A673 (cell line): ENCODE measurements around the gene HSH2D. TPM values are rescaled to one million over a fixed set of nuclear protein-coding genes. Genes with fewer than 3 reads are reported as not detected.
"Not testable (repeated sequence)": the region's sequence is repeated elsewhere in the genome, so short reads cannot be mapped to it uniquely, and the experiment has no call there.

ENCODE experiments used
- BruUV-seq: library from RNA; stranded (reverse); fragments of 400-500 nt; replicated peaks from 2 replicates; lab custom pipeline; 2021; lab: Mats Ljungman, UMichigan
- CTCF ChIA-PET: fragments of 300-600 bp; sonication (Branson Sonifier 250); formaldehyde crosslinking; loops from one replicate; lab custom pipeline; 2022; ENCODE audit warnings: antibody characterized with exemption; lab: Charles Lee
- POLR2A ChIA-PET: fragments of 300-600 bp; sonication (Branson Sonifier 250); formaldehyde crosslinking; loops from one replicate; lab custom pipeline; 2022; ENCODE audit warnings: antibody characterized with exemption; ENCODE audit not compliant: low non-redundant PET; lab: Charles Lee
- DNase-seq: peaks from one replicate; pipeline ENCODE4 v3.0.0-alpha.2; 2015; ENCODE audit warnings: low spot score
- H3K27ac ChIP-seq: fragments of 200-600 bp; sonication (generic); 2 replicates; pipeline ENCODE4 v1.5.1; 2016; ENCODE audit warnings: mixed run types, low read depth, mild to moderate bottlenecking, mixed read lengths, antibody characterized with exemption, low read length; ENCODE audit not compliant: poor library complexity, severe bottlenecking
- H3K27me3 ChIP-seq: fragments of 200-600 bp; sonication (generic); replicated peaks from 2 replicates; pipeline ENCODE4 v1.6.1; 2017; ENCODE audit warnings: mixed run types, low read depth, mild to moderate bottlenecking, mixed read lengths, antibody characterized with exemption, low read length; ENCODE audit not compliant: insufficient read depth, poor library complexity
- H3K36me3 ChIP-seq: fragments of 200-600 bp; sonication (generic); 2 replicates; pipeline ENCODE4 v1.6.1; 2016; ENCODE audit warnings: mixed run types, mild to moderate bottlenecking, mixed read lengths, antibody characterized with exemption, low read length; ENCODE audit not compliant: insufficient read depth, poor library complexity, severe bottlenecking
- H3K4me1 ChIP-seq: fragments of 200-600 bp; sonication (generic); 2 replicates; pipeline ENCODE4 v1.6.1; 2017; ENCODE audit warnings: mixed run types, mild to moderate bottlenecking, mixed read lengths, antibody characterized with exemption, low read length; ENCODE audit not compliant: insufficient read depth, poor library complexity, severe bottlenecking
- H3K4me3 ChIP-seq: fragments of 200-600 bp; sonication (generic); 2 replicates; pipeline ENCODE4 v1.5.1; 2016; ENCODE audit warnings: low read depth, mixed run types, mild to moderate bottlenecking, mixed read lengths, low read length; ENCODE audit not compliant: poor library complexity, severe bottlenecking
- H3K9me3 ChIP-seq: fragments of 200-600 bp; sonication (generic); 2 replicates; pipeline ENCODE4 v1.6.1; 2016; ENCODE audit warnings: mixed run types, low read depth, mild to moderate bottlenecking, mixed read lengths, antibody characterized with exemption, low read length; ENCODE audit not compliant: poor library complexity, severe bottlenecking
- CTCF ChIP-seq: fragments of 300-800, 200-600 bp; sonication (generic); conservative IDR thresholded peaks from 2 replicates; pipeline ENCODE4 v1.5.1; 2017; ENCODE audit warnings: low read depth, mild to moderate bottlenecking, antibody characterized with exemption, low read length, moderate library complexity, mixed read lengths
- EZH2 ChIP-seq: fragments of 200-600 bp; sonication (generic); IDR thresholded peaks from 2 replicates; pipeline ENCODE4 v1.6.1; 2017; ENCODE audit warnings: borderline replicate concordance, low read depth, mild to moderate bottlenecking, mixed read lengths, antibody characterized with exemption, low read length; ENCODE audit not compliant: poor library complexity, severe bottlenecking
- intact Hi-C: fragments of 100-400 bp; cut with micrococcal nuclease; formaldehyde crosslinking; loops from one replicate; pipeline ENCODE4 v1.10.0; 2022; ENCODE audit not compliant: unreplicated experiment
- total RNA-seq: library from RNA; stranded (reverse); gene quantifications from 2 replicates; pipeline ENCODE4 v1.2.3, GENCODE V29; 2021

The HSH2D gene
- total RNA-seq, 1 experiment from 2014 or later = not detected

DNA sequence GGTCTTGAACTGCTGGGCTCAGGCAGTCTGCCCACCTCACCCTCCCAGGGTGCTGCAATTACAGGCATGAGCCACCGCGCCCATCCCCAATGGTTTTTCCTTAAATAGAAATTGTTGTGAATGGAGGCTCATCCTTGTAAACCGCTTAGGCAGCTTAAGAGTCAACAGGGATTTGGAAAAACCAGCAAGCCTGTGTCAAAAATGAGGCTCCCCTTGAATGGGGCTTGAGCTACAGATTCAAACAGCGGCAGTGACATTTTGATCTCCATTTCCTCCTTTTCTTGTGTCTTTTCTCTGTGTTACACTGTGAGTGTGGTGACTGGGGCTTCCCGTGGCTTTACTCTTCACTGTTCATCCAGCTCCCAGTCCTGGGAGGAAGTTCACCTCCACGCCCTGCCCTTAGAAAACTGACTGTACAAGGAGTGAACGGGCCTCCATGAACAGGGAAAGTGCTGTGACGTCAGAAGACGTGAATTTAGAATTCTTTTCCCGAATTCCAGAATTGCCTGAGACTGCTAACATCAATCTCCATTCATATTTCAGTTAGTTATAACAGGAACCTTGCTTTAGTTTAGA is 47.1 kb upstream of the HSH2D start:
- intact Hi-C loops = no loop called here
- no peak for DNase-seq
- no peak for TF ChIP-seq CTCF
- no peak for TF ChIP-seq EZH2
- BruUV-seq = no TSS peak
- Histone ChIP-seq H3K4me3 (no peak overlapping the region), H3K27me3 (no peaks in the 10 kb centered on the region), H3K27ac (no peak overlapping the region), H3K4me1 (no peaks in the 10 kb centered on the region), H3K9me3 (no peaks in the 10 kb centered on the region), H3K36me3 (peaks cover 90% of the 10 kb centered on the region)
- POLR2A ChIA-PET = no interaction called here
- CTCF ChIA-PET = interaction anchor here (0.6 kb wide), 1 partner anchor 855 kb away, joined by 6 read pairs; no protein-coding TSS in a partner anchor

DNA sequence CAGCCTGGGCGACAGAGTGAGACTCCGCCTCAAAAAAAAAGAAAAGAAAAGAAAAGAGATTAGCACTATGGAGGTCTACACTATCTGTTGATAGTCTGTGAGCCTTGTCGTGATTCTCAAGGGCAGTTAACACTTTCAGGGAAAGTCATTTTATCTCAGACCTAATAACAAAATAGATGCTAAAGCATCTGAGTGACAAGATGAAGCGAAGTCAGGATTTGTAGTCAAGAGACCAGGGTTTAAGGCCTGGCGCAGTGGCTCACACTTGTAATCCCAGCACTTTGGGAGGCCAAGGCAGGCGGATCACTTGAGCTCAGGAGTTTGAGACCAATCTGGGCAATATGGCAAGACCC is 45.1 kb upstream of the HSH2D start:
- Histone ChIP-seq H3K27ac (no peak overlapping the region), H3K4me3 (no peak overlapping the region), H3K36me3 (peaks cover 87% of the 10 kb centered on the region), H3K27me3 (no peaks in the 10 kb centered on the region), H3K4me1 (no peaks in the 10 kb centered on the region), H3K9me3 (no peaks in the 10 kb centered on the region)
- no TSS peak for BruUV-seq
- no peak for TF ChIP-seq CTCF
- no peak for TF ChIP-seq EZH2
- intact Hi-C loops = no loop called here
- ChIA-PET CTCF (no interaction called here), POLR2A (interaction anchor here (0.6 kb wide), 1 partner anchor 58 kb away, joined by 10 read pairs; no protein-coding TSS in a partner anchor)
- DNase-seq = no peak

GRCh38 chr19:16098821-16099220 is 44.7 kb upstream of the HSH2D start:
- ChIA-PET CTCF (no interaction called here), POLR2A (no interaction called here)
- Histone ChIP-seq H3K36me3 (peaks cover 85% of the 10 kb centered on the region), H3K4me1 (no peaks in the 10 kb centered on the region), H3K27me3 (no peaks in the 10 kb centered on the region), H3K27ac (no peak overlapping the region), H3K4me3 (no peak overlapping the region), H3K9me3 (no peaks in the 10 kb centered on the region)
- intact Hi-C loops = no loop called here
- DNase-seq = no peak
- BruUV-seq = no TSS peak
- no peak for TF ChIP-seq CTCF
- TF ChIP-seq EZH2 = no peak

- H3K4me3 ChIP-seq, BruUV-seq, CTCF ChIA-PET, H3K27me3 ChIP-seq, DNase-seq, H3K9me3 ChIP-seq, H3K27ac ChIP-seq, H3K4me1 ChIP-seq, intact Hi-C loops: not testable (repeated sequence)
- peaks cover 79% of the 10 kb centered on the region for H3K36me3 ChIP-seq
- POLR2A ChIA-PET = interaction anchor here (0.6 kb wide), 1 partner anchor 14 kb away, joined by 3 read pairs; no protein-coding TSS in a partner anchor
Observed at GRCh38 chr19:16099314-16099965, 44.0 kb upstream of the HSH2D start.
